ENCODE measurements around the gene ASCL2. TPM values are rescaled to one million over a fixed set of nuclear protein-coding genes. Genes with fewer than 3 reads are reported as not detected.
A peak's percentile ranks its signal among the peaks of the same experiment; 100 is the strongest.

The ASCL2 gene
- not detected in 2 replicates for total RNA-seq (2014; rRNA removed; shearing (Covaris generic))
- polyA plus RNA-seq (2015; cell fraction: cytosol; rRNA removed): not detected in 2 replicates
- polyA plus RNA-seq (2015; cell fraction: nucleus; rRNA removed): not detected in 2 replicates

GRCh38 chr11:2270322-2271076, at the start of gene ASCL2:
Gene ASCL2 (minus strand): TSS chr11:2270588. CDS start chr11:2270332, 256 bp downstream.
- in situ Hi-C loops (cut with HindIII; ENCODE audit: low pct_unique_long_range_greater_than_20kb, low sequenced_read_pairs): no loop called here
- no peak for DNase-seq (ENCODE audit: low read depth, low spot score)

GRCh38 chr11:2319791-2320472, 49.5 kb upstream of the ASCL2 start:
- in situ Hi-C loops (cut with HindIII; ENCODE audit: low pct_unique_long_range_greater_than_20kb, low sequenced_read_pairs): no loop called here
- DNase-seq (ENCODE audit: low read depth, low spot score): no peak

DNA sequence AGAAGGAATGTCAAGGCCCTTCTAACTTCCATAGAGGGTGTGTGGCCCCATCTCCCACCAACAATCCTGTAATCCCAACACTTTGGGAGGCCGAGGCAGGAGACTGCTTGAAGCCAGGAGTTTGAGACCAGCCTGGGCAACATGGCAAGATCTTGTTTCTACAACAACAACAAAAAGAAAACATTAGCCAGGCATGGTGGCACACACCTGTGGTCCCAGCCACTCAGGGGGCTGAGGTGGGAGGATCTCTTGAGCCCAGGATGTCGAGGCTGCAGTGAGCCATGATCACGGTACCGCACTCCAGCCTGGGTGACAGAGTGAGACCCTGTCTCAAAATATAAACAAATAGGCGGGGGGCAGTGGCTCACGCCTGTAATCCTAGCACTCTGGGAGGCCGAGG, 48.3 kb upstream of the ASCL2 start:
- DNase-seq (ENCODE audit: low read depth, low spot score): no peak
- in situ Hi-C loops (cut with HindIII; ENCODE audit: low pct_unique_long_range_greater_than_20kb, low sequenced_read_pairs): no loop called here

DNA sequence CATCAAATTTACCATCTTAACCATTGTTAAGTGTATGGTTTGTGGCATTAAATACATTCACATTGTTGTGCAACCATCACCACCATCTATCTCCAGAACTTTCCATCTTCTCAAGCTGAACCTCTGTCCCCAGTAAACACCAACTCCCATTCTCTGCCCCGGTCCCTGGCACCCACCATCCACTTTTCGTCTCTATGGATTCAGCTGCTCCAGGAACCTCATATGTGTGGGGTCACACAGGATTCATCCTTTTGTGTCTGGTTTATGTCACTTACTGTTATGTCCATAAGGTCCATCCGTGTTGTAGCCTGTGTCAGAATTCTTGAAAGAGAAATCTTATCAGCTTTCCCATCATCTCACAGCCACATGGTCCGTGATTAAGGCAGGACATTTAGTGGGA, 47.7 kb upstream of the ASCL2 start:
- in situ Hi-C loops (cut with HindIII; ENCODE audit: low pct_unique_long_range_greater_than_20kb, low sequenced_read_pairs): no loop called here
- no peak for DNase-seq (ENCODE audit: low read depth, low spot score)

- in situ Hi-C loops (cut with HindIII; ENCODE audit: low pct_unique_long_range_greater_than_20kb, low sequenced_read_pairs): no loop called here
- no peak for DNase-seq (ENCODE audit: low read depth, low spot score)
Measured at GRCh38 chr11:2317354-2318050, 47.1 kb upstream of the ASCL2 start.

DNA sequence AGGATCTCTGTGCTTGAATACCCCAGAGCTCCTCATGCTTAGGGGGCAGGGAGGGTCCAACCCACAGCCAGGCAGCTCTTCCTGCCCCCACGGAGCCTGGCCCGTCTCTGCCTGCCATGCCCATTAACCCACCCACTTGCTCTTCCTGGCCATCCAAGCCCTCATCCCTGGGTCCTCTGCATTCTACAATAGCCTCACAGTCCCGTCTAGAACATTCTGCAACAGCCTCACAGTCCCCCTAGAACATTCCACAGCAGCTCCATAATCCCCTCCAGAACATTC, 46.5 kb upstream of the ASCL2 start:
- in situ Hi-C loops (cut with HindIII; ENCODE audit: low pct_unique_long_range_greater_than_20kb, low sequenced_read_pairs): no loop called here

GRCh38 chr11:2316169-2316962, 46.0 kb upstream of the ASCL2 start:
- in situ Hi-C loops (cut with HindIII; ENCODE audit: low pct_unique_long_range_greater_than_20kb, low sequenced_read_pairs): no loop called here
- DNase-seq (ENCODE audit: low read depth, low spot score): no peak

More for the DNA sequence above, 46.5 kb upstream of the ASCL2 start:
- no peak for DNase-seq (ENCODE audit: low read depth, low spot score)

DNA sequence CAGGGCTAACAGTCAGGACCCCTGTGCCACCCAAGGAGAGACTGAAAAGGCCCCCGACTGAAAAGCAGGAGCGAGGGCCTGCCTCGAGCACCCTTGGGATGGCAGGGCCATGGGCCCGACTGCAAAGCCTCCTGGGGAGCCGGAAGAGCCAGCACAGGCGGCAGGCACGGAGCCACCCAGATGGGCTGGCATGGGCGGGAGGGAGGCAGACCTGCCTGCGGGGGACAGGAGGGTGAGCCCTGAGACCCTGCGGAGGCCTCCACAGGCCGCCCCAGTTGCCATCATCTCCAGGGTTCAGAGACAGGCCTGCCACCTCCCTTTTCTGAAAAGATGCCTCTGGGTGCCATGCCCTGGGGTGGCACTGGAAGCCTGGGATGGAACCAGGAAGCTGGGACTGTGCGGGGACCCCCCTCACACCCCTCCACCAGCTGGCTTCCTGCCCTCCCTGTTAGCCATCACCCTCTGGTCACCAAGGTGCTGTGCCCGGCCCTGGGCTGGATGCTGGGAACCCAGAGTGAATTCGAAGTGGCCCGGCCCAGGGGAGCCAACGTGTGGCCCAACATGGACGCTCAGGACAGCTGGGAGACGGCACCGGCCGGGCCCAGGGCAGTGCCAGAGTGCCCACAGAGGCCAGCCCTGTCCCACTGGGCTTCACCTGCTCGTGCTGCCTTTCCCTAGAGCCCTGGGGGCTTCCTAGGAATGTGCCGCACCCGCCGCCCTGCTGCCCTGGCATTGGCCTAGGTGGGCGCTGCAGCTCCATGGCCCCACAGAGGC, 45.2 kb upstream of the ASCL2 start:
- in situ Hi-C loops (cut with HindIII; ENCODE audit: low pct_unique_long_range_greater_than_20kb, low sequenced_read_pairs): no loop called here
- DNase-seq (ENCODE audit: low read depth, low spot score): no peak

DNA sequence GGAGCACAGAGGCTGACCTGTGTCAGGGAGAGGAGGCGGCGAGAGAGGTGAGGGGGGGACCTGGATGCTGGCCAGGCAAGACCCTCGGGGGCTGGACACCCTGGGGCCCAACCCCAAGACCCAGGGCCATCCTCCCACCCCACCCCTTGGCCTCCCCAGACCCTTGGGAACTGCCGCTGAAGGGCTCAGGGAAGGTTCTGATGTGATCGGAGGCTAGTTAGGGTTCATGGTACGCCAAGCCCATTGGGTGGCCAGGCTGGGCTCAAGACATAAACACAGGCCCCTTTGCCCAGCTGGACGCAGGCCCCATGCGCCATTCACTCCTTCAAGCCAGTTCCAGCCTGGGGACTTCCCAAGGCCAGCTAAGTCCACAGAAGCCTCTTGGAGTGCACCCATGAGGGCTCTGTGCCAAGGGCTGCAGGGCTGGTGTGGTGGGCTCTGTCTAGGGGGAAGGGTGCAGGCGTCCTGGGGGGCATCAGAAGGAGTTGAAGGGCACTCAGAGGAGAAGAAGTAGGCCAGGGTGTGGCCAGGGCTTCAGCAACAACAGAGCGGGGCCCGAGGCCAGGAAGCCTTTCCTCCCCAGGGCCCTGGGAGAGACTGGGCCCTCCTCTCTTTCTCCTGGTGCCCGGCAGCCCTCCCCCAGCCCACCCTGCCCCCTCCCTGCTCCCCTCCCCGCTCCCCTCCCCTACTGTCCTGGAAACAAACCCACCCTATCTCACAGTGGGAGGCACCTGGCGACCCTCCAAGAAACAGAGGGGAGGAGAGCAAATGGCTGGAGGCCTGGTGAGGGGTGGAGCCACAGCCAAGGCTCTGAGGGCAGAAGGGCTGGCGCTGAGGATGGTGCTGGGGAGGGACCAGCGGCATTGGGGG, 44.4 kb upstream of the ASCL2 start:
- in situ Hi-C loops (cut with HindIII; ENCODE audit: low pct_unique_long_range_greater_than_20kb, low sequenced_read_pairs): no loop called here

DNA sequence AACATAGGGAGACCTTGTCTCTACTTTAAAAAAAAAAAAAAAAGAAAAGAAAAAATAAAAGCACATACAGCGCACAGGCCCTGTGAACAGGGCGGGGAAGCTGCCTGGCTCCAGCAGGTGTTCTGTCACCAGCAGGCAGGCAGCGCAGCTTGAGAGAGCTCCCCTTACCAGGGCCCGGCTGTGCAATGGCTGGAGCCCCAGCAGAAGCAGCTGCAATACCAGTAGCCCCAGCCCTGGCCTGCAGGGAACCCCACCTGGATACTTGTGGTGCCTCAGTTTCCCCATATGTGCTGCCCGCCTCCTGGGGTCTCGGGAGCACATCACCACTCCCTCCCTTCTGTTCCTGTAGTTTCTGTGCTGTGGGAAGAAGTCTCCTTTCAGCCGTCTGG, 43.7 kb upstream of the ASCL2 start:
- in situ Hi-C loops (cut with HindIII; ENCODE audit: low pct_unique_long_range_greater_than_20kb, low sequenced_read_pairs): no loop called here
- no peak for DNase-seq (ENCODE audit: low read depth, low spot score)

More for the DNA sequence above, 44.4 kb upstream of the ASCL2 start:
- DNase-seq (ENCODE audit: low read depth, low spot score): peak; percentile 10

DNA sequence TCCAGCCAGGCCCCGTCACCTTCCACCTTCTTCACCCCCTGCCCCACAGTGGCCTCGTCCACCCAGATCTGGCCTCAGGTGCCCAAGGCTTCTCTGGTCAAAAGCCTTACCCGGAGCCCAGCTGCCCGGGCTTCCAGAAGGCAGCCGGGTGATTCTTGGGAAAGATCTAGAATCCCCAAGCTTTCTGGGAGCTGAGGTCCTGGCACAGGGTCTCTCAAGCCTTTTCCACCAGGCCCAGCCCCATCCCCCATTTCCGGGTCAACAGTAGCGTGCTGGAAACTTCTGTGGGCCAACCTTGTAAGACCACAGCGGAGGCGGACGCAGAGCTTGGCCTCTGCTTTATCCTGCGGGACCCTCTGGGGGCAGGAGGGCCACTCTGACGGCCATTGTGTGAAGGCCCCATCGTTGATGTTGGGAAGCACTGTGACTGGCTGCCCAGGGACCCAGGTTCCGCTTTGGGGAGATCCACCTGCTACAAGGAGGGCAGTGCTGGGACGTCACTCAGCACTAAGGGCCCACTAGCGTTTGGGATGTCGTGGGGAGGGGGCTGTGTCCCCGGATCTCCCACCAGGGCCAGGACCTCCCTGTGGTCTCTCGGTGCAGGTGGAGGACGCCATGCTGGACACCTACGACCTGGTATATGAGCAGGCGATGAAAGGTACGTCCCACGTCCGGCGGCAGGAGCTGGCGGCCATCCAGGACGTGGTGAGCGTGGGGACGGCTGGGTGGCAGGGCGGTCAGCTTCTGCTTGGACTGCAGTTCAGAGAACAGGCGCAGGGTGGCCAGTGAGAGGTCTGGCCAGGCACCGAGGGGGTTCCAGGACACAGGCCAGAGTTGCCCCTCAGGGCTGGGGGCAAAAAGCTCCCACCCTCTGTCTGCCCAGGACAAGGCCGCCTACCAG, 42.9 kb upstream of the ASCL2 start:
- no peak for DNase-seq (ENCODE audit: low read depth, low spot score)
- in situ Hi-C loops (cut with HindIII; ENCODE audit: low pct_unique_long_range_greater_than_20kb, low sequenced_read_pairs): no loop called here

DNA sequence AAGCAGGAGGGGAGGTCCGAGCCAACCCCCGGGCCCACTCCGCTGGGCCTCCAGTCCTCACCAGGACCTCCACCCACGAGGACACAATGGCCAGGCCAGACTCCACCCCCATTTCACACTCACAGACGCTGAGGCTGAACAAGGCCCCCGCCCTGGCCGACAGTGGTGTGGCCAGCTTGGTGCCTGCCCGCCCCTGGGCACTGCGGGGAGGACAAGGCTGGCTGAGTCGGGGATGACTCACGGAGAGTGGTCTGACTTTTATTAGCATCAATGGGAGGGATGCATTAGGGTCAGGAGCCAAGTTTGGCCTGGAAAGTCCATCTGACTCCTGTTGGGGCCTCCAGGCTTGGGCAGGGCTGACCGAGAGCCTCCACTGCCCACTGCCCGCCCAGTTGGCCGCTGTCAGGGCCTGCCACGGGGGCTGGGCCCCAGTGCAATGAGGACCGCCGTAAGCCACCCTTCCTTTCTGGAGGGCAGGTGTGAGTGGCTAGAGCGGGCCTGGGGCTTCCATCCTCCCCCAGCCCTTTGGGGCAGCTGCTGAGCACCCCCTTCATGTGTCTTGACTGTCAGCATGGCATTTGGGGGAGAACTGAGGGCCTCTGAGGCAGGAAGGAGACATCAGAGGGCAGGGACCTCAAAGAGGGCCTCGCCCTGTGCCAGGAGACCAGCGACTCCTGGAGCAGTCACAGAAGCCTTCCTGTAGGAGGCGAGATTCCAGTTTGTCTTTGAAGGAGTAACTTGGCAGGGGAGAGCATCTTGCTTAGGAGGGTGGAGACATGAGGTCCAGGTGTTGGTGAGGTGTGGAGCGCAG, 42.0 kb upstream of the ASCL2 start:
- no peak for DNase-seq (ENCODE audit: low read depth, low spot score)
- in situ Hi-C loops (cut with HindIII; ENCODE audit: low pct_unique_long_range_greater_than_20kb, low sequenced_read_pairs): no loop called here

- in situ Hi-C loops (cut with HindIII; ENCODE audit: low pct_unique_long_range_greater_than_20kb, low sequenced_read_pairs): no loop called here
- no peak for DNase-seq (ENCODE audit: low read depth, low spot score)
Measured at GRCh38 chr11:2311353-2312133, 41.2 kb upstream of the ASCL2 start.

DNA sequence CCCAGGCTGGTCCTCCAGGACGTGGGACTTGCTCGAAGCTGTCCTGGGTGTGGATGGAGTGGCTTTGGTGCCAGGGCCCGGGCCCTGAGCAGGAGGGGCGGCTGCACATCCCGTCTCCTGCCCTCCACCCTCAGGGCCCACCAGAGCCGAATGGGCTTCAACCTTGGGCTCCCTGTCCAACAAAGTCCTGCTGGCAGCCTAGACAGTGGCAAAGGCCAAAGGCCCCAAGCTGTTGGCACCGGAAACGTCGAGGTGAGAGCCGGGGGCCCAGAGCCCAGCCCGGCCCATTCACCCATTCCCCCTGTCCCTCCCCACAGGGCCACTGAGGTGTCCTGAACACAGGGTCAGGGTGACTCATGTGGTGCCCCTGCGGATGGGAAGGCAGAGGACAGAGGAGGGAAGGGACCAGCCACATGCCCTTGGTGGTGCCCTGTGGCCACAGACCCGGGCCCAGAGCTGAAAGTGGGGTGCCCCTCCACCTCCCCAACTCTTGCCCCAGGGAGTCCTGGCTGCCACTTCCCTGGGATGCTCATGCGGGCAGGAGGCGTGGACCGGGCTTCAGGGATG, 40.5 kb upstream of the ASCL2 start:
- no peak for DNase-seq (ENCODE audit: low read depth, low spot score)
- in situ Hi-C loops (cut with HindIII; ENCODE audit: low pct_unique_long_range_greater_than_20kb, low sequenced_read_pairs): no loop called here

All from SK-MEL-5 (cell line).